HG03175 (cell line): Measurements from ENCODE around the gene BAG3.
A peak's percentile ranks its signal among the peaks of the same experiment; 100 is the strongest.

ENCODE experiments used
- ATAC-seq: cut with Tn5 transposase; IDR thresholded peaks from one replicate; pipeline ENCODE4 v1.9.1; 2021; ENCODE audit warnings: mild to moderate bottlenecking, moderate library complexity; ENCODE audit not compliant: unreplicated experiment

The BAG3 gene

GRCh38 chr10:119725828-119726675 lies 74.9 kb downstream of the BAG3 start, which contains the start of gene INPP5F:
INPP5F (plus strand) TSS chr10:119726050; CDS start chr10:119726263, 213 bp downstream.
- peak; percentile 86 for ATAC-seq

DNA sequence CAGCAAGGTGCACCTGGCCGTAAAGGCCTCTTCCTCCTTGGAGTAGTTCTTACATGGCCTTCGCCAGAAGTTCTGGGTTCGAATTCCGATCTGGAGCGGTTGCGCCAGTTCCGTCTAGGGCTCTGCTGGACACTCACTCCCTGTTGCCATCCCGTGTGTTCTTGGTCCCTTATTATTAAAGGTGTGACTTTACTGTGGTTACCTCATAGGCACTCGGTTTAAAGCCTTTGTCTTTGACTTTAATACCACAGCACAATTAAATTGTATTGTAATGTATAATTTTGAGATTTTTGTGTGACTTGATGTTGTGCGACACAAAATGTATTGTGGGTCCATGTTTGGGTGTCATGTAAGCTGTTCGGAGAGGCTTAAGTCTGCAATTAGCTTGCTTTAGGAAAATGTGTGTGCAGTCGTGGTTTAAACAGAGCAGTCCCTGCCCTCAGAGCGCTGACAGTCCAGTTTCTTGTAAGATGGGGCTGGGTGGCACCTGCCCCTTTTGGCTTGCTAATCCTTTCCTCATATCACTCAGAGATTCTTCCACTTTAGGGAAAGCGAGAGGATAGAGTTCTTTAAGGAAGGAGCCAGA lies 75.6 kb downstream of the BAG3 start:
- ATAC-seq, result no peak
